Fibroblast of lung (primary cell): ENCODE data around the gene MDFIC. TPM values are rescaled to one million over a fixed set of nuclear protein-coding genes. Genes with fewer than 3 reads are reported as not detected.

Source experiments
- DNase-seq, 2 donors: peaks; one replicate each; pipeline versions ENCODE4 v3.0.0 to v3.0.0-alpha.2; 2010; ENCODE audit warnings: low read depth in 2 of 2
- H2AFZ ChIP-seq: 2 replicates; pipeline ENCODE4 v1.5.1; 2012; ENCODE audit warnings: low read length, control low read depth, inconsistent platforms
- H3K27ac ChIP-seq: 2 replicates; pipeline ENCODE4 v1.5.1; 2011; ENCODE audit warnings: low read length, control low read depth; ENCODE audit not compliant: insufficient read depth
- H3K27me3 ChIP-seq: 2 replicates; pipeline ENCODE4 v1.5.1; 2011; ENCODE audit warnings: mild to moderate bottlenecking, low read length; ENCODE audit not compliant: control insufficient read depth, insufficient read depth
- H3K36me3 ChIP-seq: 2 replicates; pipeline ENCODE4 v1.5.1; 2011; ENCODE audit warnings: low read length; ENCODE audit not compliant: control insufficient read depth, insufficient read depth
- H3K4me1 ChIP-seq: 2 replicates; pipeline ENCODE4 v1.5.1; 2011; ENCODE audit warnings: low read length; ENCODE audit not compliant: control insufficient read depth, insufficient read depth; ENCODE audit errors: extremely low read depth
- H3K4me2 ChIP-seq: 2 replicates; pipeline ENCODE4 v1.5.1; 2011; ENCODE audit warnings: low read length, control low read depth; ENCODE audit not compliant: insufficient read depth; ENCODE audit errors: extremely low read depth
- H3K4me3 ChIP-seq, 4 experiments: fragments of 200-600 bp in 1 of 4; sonication (generic) in 1 of 4; replicated peaks in 1 of 4; 2 replicates each; pipeline ENCODE4 v1.5.1; 2011 to 2016; ENCODE audit warnings: low read length in 4 of 4, low read depth in 3 of 4, mild to moderate bottlenecking in 3 of 4, control low read depth in 2 of 4, inconsistent platforms in 1 of 4, mixed read lengths in 1 of 4; ENCODE audit not compliant: insufficient read depth in 1 of 4; ENCODE audit errors: control extremely low read depth in 1 of 4
- H3K79me2 ChIP-seq: 2 replicates; pipeline ENCODE4 v1.5.1; 2012; ENCODE audit warnings: mild to moderate bottlenecking, low read length, inconsistent platforms; ENCODE audit not compliant: control insufficient read depth, insufficient read depth
- H3K9ac ChIP-seq: 2 replicates; pipeline ENCODE4 v1.5.1; 2011; ENCODE audit warnings: mild to moderate bottlenecking, low read length, control low read depth; ENCODE audit not compliant: insufficient read depth
- H3K9me3 ChIP-seq: 2 replicates; pipeline ENCODE4 v1.5.1; 2012; ENCODE audit warnings: low read depth, low read length; ENCODE audit not compliant: control insufficient read depth, insufficient read depth
- H4K20me1 ChIP-seq: 2 replicates; pipeline ENCODE4 v1.5.1; 2011; ENCODE audit warnings: low read length; ENCODE audit not compliant: control insufficient read depth, insufficient read depth; ENCODE audit errors: extremely low read depth
- CTCF ChIP-seq, 2 donors: IDR thresholded peaks in 1 of 2; conservative IDR thresholded peaks in 1 of 2; 1 replicate in 1 of 2; 2 replicates in 1 of 2; pipeline ENCODE4 v1.5.1; 2011 to 2012; ENCODE audit warnings: low read length in 2 of 2, control low read depth in 1 of 2, inconsistent platforms in 1 of 2, low read depth in 1 of 2, mild to moderate bottlenecking in 1 of 2
- EZH2 ChIP-seq: IDR thresholded peaks from 2 replicates; pipeline ENCODE4 v1.5.1; 2012; ENCODE audit warnings: low read length, control low read depth, mild to moderate bottlenecking; ENCODE audit errors: missing control alignments
- polyA plus RNA-seq, 2 donors: library from polyadenylated mRNA; depleted of rRNA in 1 of 2; stranded (reverse) in 1 of 2; unstranded in 1 of 2; fragments of >200 nt; gene quantifications; 2 replicates each; pipeline ENCODE4 v1.2.1, GENCODE V29; 2011 to 2012; ENCODE audit warnings: missing spikeins in 1 of 2
- total RNA-seq: library from RNA; depleted of rRNA; stranded (reverse); fragments of >200 nt; gene quantifications from 2 replicates; pipeline ENCODE4 v1.2.1, GENCODE V29; 2014

Gene MDFIC
- total and polyA plus RNA-seq, 2 donors (not counting 1 experiment from before 2014, with no cell fraction given), result 38.7 to 67.4 TPM

- H2AFZ ChIP-seq, result no peak overlapping the region
- no peak overlapping the region for H3K4me3 ChIP-seq
- H3K27ac ChIP-seq, result no peak overlapping the region
- no peak for DNase-seq
- peaks cover 46% of the 10 kb centered on the region for H3K79me2 ChIP-seq
- no peak overlapping the region for H3K4me2 ChIP-seq
- H3K9me3 ChIP-seq, result no peaks in the 10 kb centered on the region
- peaks cover 9% of the 10 kb centered on the region for H3K4me1 ChIP-seq
- H3K27me3 ChIP-seq, result no peaks in the 10 kb centered on the region
- no peaks in the 10 kb centered on the region for H3K36me3 ChIP-seq
- no peak for TF ChIP-seq CTCF (conservative IDR thresholded peaks at IDR 0.05 in 1 of 2, IDR thresholded peaks at IDR 0.05 in 1 of 2; ENCODE audit: low read depth in 1 of 2, low read length in 2 of 2)
- TF ChIP-seq EZH2, result no peak
- H3K9ac ChIP-seq, result no peak overlapping the region
- H4K20me1 ChIP-seq, result no peaks in the 10 kb centered on the region
Measured at GRCh38 chr7:114969096-114969495, 47.2 kb downstream of the MDFIC start.

GRCh38 chr7:114970308-114970707, 48.4 kb downstream of the MDFIC start:
- Histone ChIP-seq H3K27me3 (no peaks in the 10 kb centered on the region), H3K27ac (no peak overlapping the region), H3K79me2 (peaks cover 38% of the 10 kb centered on the region), H3K4me3 (no peak overlapping the region), H3K4me1 (peaks cover 9% of the 10 kb centered on the region), H3K36me3 (no peaks in the 10 kb centered on the region), H3K4me2 (no peak overlapping the region), H4K20me1 (no peaks in the 10 kb centered on the region), H2AFZ (no peak overlapping the region), H3K9ac (no peak overlapping the region), H3K9me3 (no peaks in the 10 kb centered on the region)
- TF ChIP-seq CTCF (conservative IDR thresholded peaks at IDR 0.05 in 1 of 2, IDR thresholded peaks at IDR 0.05 in 1 of 2; ENCODE audit: low read depth in 1 of 2, low read length in 2 of 2) (no peak), EZH2 (no peak)
- DNase-seq, result no peak

- Histone ChIP-seq H3K79me2 (peaks cover 36% of the 10 kb centered on the region), H3K4me2 (no peak overlapping the region), H3K27me3 (no peaks in the 10 kb centered on the region), H3K4me1 (peaks cover 9% of the 10 kb centered on the region), H3K9ac (no peak overlapping the region), H3K4me3 (no peak overlapping the region), H2AFZ (no peak overlapping the region), H3K9me3 (no peaks in the 10 kb centered on the region), H3K27ac (no peak overlapping the region), H4K20me1 (no peaks in the 10 kb centered on the region), H3K36me3 (no peaks in the 10 kb centered on the region)
- TF ChIP-seq CTCF (conservative IDR thresholded peaks at IDR 0.05 in 1 of 2, IDR thresholded peaks at IDR 0.05 in 1 of 2; ENCODE audit: low read depth in 1 of 2, low read length in 2 of 2), result no peak
- no peak for TF ChIP-seq EZH2
- no peak for DNase-seq
Measured at GRCh38 chr7:114970732-114971131, 48.8 kb downstream of the MDFIC start.
